NCI-H345 treated with DMSO at 0.1 percent for 48 hours (cell line): ENCODE data around the gene NRF1.
"Not testable (repeated sequence)": the region's sequence is repeated elsewhere in the genome, so short reads cannot be mapped to it uniquely, and the experiment has no call there.

Experiments
- DNase-seq: peaks from one replicate; lab custom pipeline; 2025; ENCODE audit not compliant: unreplicated experiment; lab: John Stamatoyannopoulos, UW

The NRF1 gene

GRCh38 chr7:129611246-129612111, at the start of gene NRF1:
Gene NRF1, plus strand, starts transcription at chr7:129611720. Its CDS starts 45,632 bp downstream, at chr7:129657352.
- peak; percentile 74 for DNase-seq

- not testable (repeated sequence) for DNase-seq
Measured at GRCh38 chr7:129566323-129566722, 45.2 kb upstream of the NRF1 start.

- no peak for DNase-seq
Measured at GRCh38 chr7:129567377-129567776, 44.1 kb upstream of the NRF1 start.

GRCh38 chr7:129568240-129568639, 43.3 kb upstream of the NRF1 start:
- no peak for DNase-seq

GRCh38 chr7:129569326-129569725, 42.2 kb upstream of the NRF1 start:
- DNase-seq = no peak

GRCh38 chr7:129569811-129570215, 41.7 kb upstream of the NRF1 start:
- no peak for DNase-seq

- no peak for DNase-seq
Measured at GRCh38 chr7:129571201-129571600, 40.3 kb upstream of the NRF1 start.

GRCh38 chr7:129572205-129572604, 39.3 kb upstream of the NRF1 start:
- DNase-seq = no peak

- no peak for DNase-seq
Measured at GRCh38 chr7:129574487-129574886, 37.0 kb upstream of the NRF1 start.

GRCh38 chr7:129575699-129576098, 35.8 kb upstream of the NRF1 start:
- DNase-seq = no peak

- no peak for DNase-seq
Measured at GRCh38 chr7:129576138-129576537, 35.4 kb upstream of the NRF1 start.

- no peak for DNase-seq
Measured at GRCh38 chr7:129578829-129579228, 32.7 kb upstream of the NRF1 start.

- not testable (repeated sequence) for DNase-seq
Measured at GRCh38 chr7:129586179-129586578, 25.3 kb upstream of the NRF1 start.

GRCh38 chr7:129588268-129588667, 23.3 kb upstream of the NRF1 start:
- no peak for DNase-seq

- DNase-seq = no peak
Measured at GRCh38 chr7:129591868-129592267, 19.7 kb upstream of the NRF1 start.

- not testable (repeated sequence) for DNase-seq
Measured at GRCh38 chr7:129596386-129596785, 15.1 kb upstream of the NRF1 start.

- no peak for DNase-seq
Measured at GRCh38 chr7:129597672-129598071, 13.8 kb upstream of the NRF1 start.

GRCh38 chr7:129599174-129599573, 12.3 kb upstream of the NRF1 start:
- DNase-seq = no peak

- DNase-seq = not testable (repeated sequence)
Measured at GRCh38 chr7:129603594-129603993, 7.9 kb upstream of the NRF1 start.

GRCh38 chr7:129604021-129604420, 7.5 kb upstream of the NRF1 start:
- not testable (repeated sequence) for DNase-seq

- DNase-seq = no peak
Measured at GRCh38 chr7:129604713-129605437, 6.6 kb upstream of the NRF1 start.

GRCh38 chr7:129605960-129606614, 5.4 kb upstream of the NRF1 start:
- DNase-seq = no peak
